ENCODE measurements around the gene CXorf58.

Gene CXorf58

DNA sequence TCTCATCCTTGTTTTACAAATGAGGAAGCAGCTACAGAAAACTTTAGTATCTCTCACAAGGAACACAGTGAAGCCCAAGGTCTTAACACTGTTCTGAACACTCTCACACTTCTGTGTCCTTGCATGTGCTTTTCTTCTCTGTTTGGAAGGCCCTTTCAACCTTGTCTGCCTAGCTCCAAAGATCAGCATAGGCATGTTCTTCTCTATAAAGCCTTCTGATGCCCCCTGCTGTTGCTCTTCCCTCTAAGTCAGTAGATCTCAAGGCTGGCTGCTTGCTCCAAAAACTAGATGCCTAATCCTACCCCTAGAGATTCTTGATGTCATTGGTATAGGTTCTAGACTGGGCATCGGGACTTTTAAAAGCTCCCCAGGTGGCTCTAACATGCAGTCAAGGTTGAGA is 6.0 kb upstream of the CXorf58 start:
- DNase-seq: peak; percentile 9

DNA sequence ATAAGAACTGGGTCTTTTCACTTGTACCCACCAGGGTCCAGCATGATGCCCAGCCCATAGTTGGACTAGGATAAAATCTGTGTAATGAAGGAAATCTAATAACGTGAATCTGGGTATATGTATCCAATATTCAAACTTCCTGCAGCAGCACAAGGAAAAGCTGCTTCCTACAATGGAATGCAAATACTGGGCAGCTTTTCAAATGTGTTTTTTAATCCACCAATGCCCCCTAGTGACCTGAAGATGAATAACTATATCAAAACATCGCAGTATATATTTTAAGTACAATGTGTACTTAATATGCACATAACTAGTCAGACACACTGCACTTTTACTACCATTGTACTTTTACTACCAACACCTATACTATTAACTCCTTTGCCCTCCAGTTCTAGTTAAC is 5.4 kb upstream of the CXorf58 start:
- DNase-seq: no peak

DNA sequence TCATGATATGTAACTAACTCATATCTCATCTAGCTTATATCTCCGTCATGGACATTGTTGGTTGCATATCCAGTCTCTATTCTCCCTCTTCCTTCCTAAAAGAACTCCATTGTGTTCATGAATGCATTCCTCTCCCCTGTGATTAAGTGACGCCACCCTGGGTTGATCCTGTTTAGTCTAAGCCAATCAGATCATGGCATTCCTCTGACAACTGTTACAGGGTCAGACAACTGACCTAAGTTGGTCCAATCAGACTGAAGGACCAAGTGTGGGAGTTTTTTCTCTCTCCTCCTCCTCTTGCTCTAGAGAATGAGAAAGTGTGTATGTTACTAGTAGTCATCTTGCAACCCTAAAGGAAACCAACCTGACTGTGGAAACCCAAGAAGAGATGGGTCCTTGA is 3.7 kb upstream of the CXorf58 start:
- DNase-seq: no peak

DNA sequence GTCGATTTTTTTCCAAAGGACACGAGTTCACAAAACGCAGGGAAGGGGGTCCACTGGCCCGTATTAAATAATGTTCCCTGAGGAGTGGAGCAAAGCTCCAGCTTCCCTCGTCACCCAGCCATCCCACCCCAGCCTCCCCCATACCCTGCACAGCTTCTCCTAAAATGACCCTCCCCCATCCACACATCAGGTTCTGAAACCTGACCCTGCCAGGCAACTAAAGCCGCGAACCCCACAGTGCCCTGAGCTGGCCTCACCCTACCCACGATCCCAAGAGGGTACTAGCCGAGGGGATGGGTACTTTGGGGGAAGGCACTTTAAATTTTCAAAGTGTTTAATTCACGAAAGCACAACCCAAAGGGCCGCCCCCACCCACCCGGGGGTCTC is 702 bp upstream of the CXorf58 start:
- DNase-seq: no peak

DNA sequence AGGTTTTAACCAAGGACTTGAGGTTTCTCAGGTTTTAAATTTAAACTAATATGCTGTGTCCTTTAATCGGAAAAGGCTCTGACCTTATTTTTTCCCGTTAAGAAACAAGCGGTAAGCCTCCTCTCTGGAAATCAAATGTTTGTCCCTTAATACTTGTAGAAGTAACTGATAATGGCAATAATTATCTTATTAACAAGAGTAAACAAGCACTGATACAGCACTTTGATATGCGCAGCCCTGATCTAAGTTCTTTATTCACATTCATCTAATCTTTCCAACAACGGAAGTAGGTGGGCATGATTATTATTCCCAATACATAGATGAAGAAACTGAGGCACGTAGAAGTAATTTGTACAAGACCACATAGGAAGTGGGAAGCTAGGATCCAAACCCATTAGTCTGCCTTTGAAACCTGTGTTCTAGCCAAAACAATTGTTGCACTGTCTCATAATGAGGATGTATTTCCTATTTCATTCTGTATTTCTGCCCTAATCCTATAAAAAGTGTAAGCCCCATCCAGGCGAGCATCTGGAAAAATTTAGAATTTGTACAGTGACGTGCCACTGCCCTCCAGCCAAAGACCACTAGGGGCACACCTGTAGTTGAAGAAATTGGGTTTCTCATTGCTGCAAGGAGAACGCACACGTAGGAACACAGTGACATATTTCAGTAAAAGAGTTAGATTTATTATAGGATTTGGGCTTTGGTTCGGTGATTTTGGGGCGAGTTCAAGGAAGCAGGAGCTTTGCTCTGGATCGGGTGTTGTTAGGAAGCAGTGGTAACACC is 606 bp downstream of the CXorf58 start:
- DNase-seq: no peak

DNA sequence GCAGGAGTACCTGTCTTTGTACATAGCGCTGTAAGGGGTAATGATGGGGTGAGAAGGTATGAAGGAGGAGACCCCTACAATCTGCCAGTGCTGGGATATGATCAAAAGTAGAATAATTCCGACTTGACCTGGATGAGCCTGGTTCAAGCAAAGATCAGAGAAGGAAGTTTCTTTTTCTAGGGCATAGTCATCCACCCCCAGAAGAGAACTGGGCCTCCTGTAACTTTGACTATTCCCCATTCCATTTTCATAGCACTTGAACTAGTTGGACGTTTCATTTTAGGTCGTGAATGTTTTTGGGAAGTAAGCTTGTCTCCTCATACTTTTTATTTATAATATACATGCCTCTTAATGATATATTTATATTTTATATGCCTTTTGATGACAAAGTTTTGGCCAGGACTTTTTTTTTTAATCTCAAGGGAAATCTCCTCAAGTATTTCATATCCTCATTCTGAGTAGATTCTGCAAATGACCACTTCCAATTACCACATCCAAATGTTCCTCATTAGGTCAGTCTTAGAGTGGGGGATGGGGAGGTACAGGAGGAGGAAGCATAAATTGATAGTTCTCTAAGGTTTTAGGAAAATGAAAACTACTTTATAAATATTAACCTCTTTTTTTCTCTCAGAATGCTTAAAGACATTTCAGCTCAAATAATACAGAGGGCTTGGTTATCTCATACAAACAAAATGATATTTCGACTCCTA is 3.5 kb downstream of the CXorf58 start:
- no peak for DNase-seq

DNA sequence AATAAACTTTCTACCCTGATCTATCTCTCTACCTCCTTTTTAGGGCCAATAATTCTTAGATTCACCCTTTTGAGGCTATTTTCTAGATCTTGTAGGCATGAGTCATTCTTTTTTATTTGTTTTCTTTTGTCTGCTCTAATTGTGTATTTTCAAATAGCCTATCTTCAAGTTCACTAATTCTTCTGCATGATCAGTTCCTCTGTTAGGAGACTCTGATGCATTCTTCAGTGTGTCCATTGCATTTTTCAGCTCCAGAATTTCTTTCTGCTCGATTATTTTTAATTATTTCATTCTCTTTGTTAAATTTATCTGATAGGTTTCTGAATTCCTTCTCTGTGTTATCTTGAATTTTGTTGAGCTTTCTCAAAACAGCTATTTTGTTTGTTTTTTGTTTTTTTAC is 11.3 kb downstream of the CXorf58 start:
- DNase-seq: no peak

DNA sequence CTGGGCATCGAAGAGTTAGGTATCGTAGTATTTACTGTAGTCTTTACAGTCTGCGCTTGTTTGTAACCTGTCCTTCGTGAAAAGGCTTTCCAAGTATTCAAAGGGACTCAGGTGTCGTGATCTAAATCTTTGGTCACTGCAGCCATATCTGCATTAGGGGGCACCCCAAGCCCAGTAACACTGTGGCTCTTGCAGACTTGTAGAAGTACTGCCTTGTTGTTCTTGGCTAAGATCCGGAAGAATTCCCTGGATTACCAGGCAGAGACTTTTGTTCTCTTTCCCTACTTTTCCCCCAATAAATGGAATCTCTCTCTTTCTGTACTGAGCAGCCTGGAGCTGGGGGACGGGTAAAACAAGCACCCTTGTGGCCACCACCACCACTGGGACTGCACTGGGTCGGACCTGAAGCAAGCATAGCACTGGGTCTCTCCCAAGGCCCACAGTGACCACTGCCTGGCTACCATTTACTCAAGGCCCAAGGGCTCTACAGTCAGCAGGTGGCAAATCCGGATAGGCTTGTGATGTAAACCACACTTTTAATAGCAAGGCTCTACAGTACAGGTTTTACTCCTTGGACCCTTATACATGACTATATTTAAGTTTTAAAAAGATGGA is 12.0 kb downstream of the CXorf58 start:
- no peak for DNase-seq

DNA sequence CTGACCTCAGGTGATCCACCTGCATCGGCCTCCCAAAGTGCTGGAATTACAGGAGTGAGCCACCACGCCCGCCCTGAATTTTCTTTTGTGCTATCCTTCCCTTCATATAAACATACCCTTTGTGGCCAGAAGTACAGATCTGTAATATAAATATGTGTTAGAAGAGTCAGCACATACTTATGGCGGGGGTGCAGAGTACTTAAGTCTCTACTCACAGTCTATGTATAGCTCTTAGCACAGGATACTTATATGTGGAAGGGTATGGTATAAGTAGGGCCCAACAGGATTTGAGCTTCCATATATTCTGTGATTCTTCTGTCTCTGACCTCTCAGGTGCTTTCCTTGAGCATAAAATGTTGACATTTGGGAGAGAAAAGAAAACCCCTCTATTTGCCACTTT is 18.2 kb downstream of the CXorf58 start:
- no peak for DNase-seq

DNA sequence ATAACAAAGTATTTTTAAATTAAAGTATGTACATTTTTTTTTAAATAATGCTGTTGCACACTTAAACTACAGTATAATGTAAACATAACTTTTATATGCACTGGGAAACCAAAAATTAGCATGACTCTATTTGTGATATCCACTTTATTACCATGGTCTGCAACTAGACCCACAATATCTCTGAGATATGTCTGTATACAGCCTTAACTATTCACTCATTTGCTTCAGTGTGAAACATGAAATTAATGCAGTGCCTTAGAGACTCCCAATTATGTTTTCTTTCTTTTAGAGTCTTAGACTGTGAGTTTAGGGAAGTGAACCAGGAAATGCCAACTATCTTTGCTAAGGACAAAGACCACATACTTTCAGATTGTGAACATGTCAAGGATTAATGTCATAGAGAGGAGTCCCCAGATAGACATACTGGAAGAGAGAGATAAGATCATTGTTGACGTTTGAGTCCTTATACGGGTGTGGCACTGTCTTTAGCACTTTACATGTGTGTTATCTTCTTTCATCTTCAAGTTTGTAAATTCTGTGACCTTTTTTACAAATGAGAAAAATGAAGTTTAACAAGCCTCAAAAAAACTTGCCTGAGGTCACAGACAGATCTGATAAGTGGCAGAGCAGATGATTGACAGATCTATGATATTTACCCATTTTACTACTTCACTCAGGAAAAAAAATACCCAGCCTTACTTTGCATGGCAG is 23.2 kb downstream of the CXorf58 start:
- DNase-seq: no peak

DNA sequence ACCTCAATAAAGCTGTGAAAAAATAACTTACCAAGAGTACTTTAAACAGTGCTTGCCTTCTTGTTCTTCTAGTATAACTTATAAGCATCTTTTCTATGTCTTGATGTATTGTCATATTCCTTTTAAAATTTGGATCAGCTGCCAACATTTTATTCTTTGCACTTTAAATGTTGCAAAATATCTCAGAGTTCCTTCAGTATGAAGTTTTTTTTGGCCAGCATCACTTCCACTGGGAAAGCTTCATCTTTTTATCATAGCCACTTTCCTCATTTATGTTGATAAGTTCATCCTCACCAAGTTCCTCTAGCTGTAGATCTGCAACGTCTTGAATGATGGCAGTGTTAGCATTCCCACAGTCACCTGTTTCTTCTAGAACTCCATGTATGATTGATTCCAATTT is 24.2 kb downstream of the CXorf58 start:
- no peak for DNase-seq

DNA sequence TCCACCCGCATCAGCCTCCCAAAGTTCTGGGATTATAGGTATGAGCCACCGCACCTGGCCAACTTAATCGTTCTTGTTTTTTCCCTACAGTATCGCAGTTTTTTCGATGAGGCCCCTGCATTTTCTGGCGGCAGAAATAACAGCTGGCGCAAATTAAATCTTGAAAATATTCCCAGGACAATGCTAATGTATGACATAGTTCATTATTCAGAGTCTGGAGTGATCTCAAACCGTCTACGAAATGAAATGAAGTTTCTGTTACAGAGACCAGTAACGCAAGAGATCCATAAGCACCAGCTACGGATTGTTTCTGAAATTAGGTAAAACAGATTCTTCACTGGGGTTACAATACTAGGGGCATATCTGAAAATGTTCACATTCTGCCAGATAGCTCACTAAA is 27.3 kb downstream of the CXorf58 start:
- DNase-seq: no peak

DNA sequence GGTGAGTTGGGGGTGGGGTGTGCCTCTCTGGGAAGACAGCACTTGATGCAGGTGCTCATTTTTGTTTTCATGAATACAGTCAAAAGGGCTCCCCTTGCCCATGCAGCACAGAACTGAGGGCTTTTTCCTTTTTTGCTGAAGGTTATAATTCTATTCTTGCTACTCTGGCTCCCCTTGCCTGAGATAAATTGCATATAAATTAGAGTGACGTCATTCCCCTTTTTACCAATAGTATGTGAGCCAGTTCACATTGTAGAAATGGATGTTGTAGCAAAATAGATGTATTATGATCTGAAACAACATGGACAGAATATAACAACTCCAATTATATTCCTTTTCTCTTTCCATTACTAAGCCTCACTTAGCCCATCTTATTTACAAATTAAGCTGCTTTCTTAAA is 28.4 kb downstream of the CXorf58 start:
- DNase-seq: no peak

DNA sequence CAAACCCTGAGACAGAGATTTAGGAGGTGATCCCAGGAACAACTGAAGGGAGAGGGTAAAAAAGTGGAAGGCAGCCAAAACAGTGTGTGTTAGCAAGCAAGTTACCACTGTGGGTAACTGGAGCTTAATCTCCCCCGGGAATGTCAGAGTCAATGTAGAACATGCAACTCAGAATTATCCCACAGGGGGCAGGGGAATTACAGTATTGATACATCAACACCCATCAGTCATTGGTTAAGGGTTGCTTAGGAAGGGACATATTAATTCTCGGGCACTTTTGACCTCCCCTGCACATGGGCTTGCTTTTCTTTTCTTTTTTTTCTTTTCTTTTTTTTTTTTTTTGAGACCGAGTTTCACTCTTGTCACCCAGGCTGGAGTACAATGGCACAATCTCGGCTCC is 29.3 kb downstream of the CXorf58 start:
- no peak for DNase-seq

DNA sequence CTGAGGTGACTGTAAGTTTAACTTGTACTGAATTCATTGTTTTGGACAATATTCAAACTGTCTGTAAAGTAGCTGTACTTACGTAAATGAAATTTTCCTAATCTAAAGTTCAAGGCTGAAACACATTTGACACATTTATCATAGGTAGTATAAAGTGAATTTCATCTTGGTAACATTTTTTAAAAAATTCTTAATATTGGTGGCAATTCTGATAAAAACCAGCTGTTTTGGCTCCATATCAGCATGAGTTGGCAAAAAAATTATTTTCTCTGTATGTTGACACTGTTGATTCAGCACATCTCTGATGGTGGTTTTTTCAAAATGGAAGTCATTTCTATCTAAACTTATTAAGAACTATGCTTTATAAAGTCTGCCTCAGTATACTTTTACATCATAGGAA is 30.9 kb downstream of the CXorf58 start:
- no peak for DNase-seq

DNA sequence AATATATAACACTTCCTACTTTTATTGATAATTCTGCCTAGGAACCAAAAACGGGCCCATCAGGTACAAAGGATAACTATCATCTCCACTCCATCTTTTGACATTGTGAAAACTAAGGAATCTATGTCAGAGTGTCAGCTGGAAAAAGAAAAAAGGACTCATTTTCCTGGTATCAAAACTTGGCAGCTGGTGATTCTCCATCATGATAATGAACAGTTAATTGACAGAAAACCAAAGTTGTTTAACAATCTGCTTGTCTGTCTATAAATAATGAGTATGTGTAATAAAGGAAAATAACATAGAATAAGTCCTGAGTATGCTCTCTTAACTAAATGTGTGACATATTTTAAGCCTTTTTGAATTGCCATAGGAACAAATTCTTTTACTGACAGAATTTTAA is 31.4 kb downstream of the CXorf58 start:
- DNase-seq: no peak

DNA sequence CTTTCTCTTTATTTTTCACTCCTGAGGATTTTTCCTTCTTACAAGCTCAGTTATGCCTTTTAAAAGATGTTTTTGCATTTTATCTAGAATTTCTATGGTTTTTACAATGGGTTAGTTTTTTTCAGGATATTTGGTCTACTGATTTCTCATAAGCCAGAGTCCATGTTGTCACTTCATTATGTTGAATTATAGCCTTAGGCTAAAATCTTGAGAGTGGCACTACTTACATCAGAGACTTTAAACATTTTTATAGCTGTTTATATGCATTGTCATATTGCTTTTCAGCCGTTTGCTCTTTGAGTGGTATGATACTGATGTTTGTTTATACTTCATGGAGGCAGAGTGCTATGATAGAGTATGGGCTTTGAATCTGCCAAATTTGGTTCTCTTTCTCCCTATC is 36.4 kb downstream of the CXorf58 start:
- no peak for DNase-seq

DNA sequence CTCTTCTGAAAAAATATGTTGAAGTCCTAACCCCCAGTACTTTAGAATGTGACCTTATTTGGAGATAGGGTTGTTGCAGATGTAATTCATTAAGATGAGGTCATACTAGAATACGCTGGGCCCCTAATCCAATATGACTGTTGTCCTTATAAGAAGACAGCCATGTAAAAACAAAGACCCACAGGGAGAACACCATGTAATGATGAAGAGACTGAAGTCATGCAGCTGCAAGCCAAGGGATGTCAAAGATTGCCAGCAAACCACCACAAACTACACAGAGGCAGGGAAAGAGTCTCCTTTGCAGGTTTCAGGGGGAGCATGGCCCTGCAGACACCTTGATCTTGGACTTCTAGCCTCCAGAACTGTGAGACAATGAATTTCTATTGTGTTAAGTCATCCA is 37.4 kb downstream of the CXorf58 start:
- DNase-seq: no peak

DNA sequence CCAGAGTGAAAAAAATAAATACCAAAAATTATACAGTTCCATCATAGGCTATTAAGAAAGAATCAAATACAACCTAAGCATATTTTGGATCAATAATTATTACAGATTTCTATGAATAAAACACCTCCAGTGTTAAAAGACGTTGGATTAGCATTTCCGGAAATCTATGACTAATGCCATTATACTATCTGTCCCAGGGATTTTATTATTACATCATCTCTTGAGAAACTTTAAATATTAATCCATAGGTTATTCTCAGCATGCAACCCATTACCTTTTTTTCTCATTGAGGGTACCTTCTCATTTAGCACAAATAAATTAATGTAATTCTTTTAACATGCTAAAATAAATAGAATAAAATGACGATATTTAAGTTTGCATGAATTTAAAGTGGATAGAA is 44.6 kb downstream of the CXorf58 start:
- no peak for DNase-seq

DNA sequence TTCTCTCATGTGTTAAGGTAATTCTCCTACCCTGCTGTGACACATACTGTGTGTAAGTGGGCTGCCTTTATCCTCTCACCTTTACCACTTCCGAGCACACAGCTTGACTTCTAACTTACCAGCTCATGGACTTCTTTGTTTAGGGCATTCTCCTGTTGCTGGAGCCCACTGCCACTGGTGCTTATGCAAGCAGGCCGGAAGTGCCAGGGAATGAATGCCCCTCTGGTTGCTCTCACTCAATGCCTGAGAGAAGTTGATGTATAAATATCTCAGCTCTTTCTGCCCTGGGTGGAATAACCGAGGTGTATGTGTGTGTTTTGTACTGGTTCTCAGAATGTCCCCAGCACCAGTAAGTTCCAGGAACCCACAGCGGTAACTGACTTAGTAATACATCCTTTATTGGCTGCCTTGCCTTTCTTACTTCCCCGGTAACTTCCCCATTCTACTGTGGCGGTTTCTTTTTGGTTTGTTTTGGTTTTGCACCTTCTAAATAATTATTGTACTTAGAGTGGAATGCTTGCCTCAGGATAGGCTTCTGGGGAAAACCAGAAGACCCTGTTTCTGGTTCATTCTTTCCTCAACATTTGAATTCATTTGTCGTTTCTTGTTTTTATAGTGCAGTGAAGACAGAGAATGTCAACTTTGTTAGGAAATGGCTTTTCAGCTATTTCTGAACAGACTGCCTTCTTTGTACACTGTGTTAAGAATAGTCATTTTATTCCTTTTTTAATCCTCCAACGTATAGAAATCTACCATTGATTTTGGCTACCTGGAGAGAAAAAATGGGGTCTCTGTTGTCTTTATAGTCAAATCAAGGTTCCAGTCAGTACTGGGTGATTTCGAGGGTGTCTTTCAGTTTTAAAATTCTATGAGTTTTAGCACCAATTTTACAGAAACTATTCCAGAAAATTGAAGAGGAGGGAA is 45.4 kb downstream of the CXorf58 start:
- DNase-seq: peak; percentile 50

DNA sequence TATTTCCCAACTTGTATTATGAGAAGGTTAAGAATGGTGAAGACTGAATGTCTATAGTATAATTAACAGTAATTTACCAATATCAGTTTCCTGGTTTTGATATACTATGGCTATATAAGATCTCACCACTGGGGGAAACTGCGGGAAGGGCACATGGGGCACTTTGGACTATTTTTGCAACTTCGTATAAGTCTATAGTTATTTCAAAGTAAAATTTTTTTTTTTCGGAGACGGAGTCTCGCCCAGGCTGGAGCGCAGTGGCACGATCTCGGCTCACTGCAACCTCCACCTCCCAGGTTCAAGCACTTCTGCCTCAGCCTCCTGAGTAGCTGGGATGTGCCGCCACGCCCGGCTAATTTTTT is 46.1 kb downstream of the CXorf58 start:
- no peak for DNase-seq

DNA sequence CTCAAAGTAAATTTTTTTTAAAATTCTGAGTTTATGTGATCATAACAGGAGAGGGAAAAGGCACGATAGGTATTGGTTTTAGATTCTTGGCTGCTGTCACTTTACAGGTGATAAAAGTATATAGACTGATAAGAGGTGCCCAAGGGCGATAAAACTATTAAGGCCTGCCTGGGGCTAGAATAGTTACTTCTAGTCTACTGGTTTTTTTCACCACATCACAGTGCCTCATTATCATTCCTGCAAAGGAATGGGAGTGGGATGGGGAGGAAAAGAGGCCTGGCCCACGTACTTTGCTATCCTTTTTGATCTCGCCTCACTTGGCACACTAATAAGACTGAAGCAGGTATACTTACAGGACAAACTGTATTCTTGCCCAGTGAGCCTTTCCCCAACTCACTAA is 46.6 kb downstream of the CXorf58 start:
- DNase-seq: no peak

DNA sequence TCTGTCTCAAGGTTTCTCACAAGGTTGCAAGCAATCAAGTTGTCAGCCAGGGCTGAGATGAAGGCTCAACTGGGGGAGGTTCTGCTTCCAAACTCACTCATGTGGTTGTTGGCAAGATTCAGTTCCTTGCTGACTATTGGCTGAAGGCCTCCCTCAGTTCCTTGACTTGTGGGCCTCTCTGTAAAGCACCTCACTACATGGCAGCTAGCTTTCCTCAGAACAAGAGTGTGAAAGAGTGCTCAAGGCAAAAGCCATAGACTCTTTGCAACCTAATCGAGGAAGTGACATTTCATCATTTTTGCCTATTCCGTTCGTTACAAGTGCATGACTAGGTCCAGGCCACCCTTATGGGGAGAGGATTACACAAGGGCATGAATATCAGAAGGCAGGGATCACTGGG is 52.0 kb downstream of the CXorf58 start:
- DNase-seq: no peak

Measured in NK-92 treated with Interleukin-12 subunit alpha and Interleukin-12 subunit beta, amount 100 ng/mL, for 24 hours (cell line).